Measurements from ENCODE around the gene BIRC2.
A peak's percentile ranks its signal among the peaks of the same experiment; 100 is the strongest.

Gene BIRC2
- total RNA-seq = 131 to 229 (median 164) reads per million in 4 donors

- DNase-seq = peak; percentile 88 to 96 (median 91)
Observed at GRCh38 chr11:102346748-102347461, at the start of gene BIRC2. TSS of gene BIRC2 (plus strand) at chr11:102347214. CDS start at chr11:102349855, 2,641 bp downstream.

GRCh38 chr11:102300837-102301236, 46.2 kb upstream of the BIRC2 start:
- DNase-seq = peak; percentile 13 to 59 (median 37)

DNA sequence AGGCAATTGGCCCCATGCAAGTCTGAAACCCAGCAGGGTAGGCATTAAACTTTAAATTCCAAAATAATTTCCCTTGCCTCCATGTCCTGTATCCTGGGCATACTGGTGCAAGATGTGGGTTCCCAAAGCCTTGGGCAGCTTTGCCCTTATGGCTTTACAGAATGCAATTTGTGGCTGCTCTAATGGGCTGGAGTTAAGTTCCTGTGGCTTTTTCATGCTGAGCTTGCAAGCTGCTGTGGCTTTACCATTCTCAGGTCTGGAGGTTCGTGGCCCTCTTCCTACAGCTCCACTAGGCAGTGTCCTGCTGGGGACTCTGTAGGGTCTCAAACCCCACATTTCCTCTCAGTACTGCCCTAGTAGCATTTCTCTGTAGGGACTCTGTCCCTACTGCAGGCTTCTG, 44.8 kb upstream of the BIRC2 start:
- DNase-seq = no peak

DNA sequence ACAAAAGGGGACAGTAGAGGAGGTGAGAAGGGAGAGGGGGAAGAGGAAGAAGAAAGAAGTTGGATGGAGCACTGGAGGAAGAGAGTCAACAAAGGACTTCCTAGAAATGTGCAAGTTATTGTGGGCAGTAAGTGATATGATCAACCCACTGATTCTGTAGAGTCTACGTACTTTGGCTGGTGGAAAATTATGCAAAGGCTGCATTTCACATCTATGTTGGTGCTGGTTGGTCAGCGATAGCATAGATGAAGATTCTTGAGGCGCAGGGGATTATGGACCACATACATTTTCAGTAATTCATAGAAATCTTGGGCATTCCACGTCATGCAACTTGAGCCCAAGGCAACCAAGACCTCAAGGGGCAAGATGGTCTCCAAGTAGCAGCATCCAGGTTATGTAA, 42.3 kb upstream of the BIRC2 start:
- peak in 1 of 5 donors; percentile 32 for DNase-seq

GRCh38 chr11:102305352-102306047, 41.5 kb upstream of the BIRC2 start:
- no peak for DNase-seq

DNA sequence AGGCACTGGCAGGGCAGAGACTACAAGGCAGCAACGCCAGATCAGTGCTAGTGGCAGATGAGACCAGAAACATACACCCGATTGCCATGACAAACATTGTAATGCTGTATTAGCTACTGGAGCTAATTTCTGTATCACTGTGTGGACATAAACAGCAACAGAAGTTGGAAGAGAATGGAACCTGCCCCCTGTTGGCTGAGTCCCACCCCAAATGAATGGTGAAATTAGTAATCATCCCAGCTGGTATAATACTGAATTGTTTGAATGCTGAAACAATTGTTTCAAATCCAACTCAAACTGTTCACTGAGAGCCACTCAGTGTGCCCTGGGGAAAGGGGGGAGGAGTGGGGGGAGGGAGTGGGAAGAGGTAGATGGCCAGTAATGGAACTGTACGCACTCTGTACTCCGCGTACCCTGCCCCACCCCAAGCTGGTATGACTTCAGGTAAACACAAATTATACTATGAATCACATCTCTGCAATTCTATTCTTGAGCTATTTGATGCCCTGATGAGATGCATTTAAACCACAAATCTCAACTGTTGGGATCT, 40.9 kb upstream of the BIRC2 start:
- no peak for DNase-seq

DNA sequence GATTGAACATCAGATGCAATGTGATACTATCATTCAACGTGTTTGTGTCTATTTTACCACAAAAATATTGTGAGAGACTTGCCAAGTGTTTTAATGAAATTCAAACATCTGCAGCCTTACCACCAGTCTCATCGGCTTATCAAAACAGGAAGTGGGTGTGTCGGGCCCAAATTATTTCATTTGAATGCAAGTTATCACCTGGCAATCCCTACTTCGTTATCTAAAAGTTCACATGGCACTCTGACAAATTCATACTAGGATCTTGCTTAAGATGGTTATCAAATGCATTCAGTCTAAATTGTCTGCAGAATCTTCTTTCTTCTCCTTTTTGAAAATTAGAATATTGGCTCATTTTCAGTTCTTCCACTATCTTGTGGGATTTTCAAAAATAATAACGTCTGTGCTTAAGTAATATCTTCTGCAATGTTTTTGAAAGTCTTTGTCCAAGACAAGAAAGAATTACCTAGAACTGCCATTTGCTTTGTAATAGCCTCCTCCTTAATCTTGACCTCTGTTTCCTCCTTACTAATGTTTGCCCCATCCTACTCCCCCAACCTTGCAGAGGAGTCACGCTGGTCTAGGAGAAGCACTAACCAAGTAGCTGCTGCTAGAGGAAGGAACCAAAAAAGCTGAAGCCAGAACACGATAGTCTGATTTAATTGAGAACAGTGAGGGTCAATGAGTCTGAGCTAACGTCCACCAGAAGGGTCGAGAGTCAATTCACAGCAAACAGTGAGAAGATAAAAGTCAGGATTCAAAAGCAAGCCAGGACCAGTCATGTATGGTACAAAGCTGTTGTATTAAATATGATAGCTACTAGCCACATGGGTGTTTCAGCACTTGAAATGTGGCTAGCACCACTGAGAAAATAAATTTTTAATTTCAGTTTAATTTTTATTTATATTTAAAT, 39.9 kb upstream of the BIRC2 start:
- DNase-seq = peak in 4 of 5 donors; percentile 32 to 53 (median 33)

GRCh38 chr11:102307727-102308038, 39.3 kb upstream of the BIRC2 start:
- no peak for DNase-seq

- no peak for DNase-seq
Observed at GRCh38 chr11:102309621-102310541, 37.1 kb upstream of the BIRC2 start.

DNA sequence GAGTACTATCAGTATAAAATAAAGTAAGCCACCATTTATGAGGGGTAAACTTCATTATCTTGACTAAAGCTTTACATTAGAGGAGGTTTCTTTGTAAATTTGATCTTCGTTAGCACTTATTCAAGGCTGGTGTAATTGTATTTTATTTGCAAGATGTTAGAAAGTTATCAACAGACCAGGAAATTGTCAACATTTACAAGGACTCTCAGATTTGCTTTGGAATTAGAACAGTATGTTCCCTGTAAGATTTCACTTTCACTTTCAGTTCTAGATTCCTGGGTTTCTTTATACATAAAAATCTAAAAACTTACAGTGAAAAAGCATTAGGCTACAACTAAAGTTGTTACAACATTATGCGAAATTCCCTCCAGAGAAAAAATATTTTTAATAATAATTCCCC, 34.3 kb upstream of the BIRC2 start:
- no peak for DNase-seq

GRCh38 chr11:102313238-102313940, 33.6 kb upstream of the BIRC2 start:
- peak in 1 of 5 donors; percentile 30 for DNase-seq

- DNase-seq = no peak
Observed at GRCh38 chr11:102314784-102315183, 32.2 kb upstream of the BIRC2 start.

DNA sequence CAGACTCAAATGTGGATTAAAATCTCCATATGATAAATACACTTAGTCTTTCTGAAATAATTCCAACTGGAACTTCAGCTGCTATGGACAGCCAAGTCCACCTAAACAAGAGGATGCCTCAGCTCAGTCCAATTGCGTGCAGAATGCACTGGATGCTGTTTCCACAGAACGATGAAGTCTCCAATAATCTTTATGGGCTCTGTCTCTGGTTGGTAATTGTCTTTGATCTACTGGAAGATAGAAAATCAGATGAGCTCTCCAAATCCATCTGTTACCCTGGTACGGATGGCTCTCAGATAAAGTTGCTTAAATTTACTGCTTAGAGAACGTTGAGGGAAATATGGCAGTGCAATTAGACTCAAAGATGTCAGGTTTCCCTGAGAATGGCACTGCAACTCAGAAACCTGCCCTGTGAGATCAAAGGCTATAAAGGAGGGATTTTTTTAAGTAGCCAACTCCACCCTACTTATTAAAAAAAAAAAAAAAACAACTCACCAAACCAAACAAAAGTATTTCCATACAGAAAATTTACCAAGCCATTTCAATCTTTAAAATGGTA, 30.6 kb upstream of the BIRC2 start:
- DNase-seq = peak in 1 of 5 donors; percentile 43

DNA sequence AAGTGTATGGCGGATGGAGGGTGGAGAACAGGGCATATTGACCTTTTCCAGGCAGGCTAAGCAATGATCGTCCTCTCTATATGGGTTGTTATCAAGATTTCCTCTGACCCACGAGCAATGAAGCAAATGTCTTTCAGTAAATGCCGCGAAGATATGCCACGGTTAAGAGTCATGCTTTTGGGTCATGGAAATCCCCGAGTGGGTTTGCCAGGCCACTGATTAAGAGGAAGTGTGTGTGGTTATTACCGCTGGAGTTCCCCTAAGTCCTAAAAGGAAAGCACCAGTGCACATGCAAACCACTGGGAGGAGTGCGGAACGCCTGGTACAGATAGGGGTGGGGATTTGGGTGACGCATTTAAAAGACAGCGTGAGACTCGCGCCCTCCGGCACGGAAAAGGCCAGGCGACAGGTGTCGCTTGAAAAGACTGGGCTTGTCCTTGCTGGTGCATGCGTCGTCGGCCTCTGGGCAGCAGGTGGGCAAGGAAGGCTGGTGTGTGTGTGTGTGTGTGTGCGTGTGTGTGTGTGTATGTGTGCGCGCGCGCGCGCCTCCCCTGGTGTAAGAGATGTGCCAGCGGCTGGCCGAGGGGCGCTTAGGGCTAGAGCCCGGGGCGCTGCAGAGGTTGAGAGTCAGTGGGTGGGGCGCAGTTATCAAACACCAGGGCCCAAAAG, 29.8 kb upstream of the BIRC2 start, which contains the start of gene BIRC3:
Gene BIRC3 (plus strand): TSS at position 386 of the 669 bp plus-strand sequence. CDS start 7,026 bp downstream, outside the sequence.
- DNase-seq = peak; percentile 85 to 98 (median 92)

DNA sequence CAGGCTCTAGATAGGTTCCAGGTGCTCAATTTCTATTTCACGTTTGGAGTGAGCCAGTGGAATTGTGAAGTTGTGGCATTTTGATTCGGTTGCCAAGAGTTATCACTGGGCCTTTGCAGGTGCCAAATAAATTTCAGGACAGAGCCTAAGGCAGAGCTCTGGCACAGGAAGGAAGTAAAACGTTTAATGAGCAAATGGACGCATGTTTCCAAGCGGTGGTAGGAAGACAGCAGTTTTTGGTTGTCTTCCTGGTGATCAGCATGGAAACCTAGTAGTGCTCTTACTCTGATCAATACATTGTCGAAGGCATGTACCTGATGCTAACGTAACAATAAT, 29.3 kb upstream of the BIRC2 start:
- DNase-seq = no peak

- peak; percentile 27 to 75 (median 43) for DNase-seq
Observed at GRCh38 chr11:102318469-102318868, 28.5 kb upstream of the BIRC2 start.

GRCh38 chr11:102319544-102319943, 27.5 kb upstream of the BIRC2 start:
- DNase-seq = no peak

DNA sequence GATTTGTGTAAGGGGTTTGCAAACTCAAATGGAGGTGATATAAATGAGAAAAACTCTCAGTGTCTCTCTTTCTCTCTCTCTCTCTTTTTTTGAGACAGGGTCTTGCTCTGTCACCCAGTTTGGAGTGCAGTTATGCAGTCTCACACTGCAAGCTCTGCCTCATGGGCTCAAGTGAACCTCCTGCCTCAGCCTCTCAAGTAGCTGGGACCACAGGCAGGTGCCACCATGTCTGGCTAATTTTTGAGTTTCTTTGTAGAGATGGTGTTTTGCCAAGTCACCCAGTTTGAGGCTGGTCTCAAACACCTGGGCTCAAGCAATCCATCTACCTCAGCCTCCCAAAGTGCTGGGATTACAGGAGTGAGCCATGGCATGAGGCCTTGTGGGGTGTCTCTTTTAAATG, 26.8 kb upstream of the BIRC2 start:
- no peak for DNase-seq

GRCh38 chr11:102320679-102321078, 26.3 kb upstream of the BIRC2 start:
- no peak for DNase-seq

DNA sequence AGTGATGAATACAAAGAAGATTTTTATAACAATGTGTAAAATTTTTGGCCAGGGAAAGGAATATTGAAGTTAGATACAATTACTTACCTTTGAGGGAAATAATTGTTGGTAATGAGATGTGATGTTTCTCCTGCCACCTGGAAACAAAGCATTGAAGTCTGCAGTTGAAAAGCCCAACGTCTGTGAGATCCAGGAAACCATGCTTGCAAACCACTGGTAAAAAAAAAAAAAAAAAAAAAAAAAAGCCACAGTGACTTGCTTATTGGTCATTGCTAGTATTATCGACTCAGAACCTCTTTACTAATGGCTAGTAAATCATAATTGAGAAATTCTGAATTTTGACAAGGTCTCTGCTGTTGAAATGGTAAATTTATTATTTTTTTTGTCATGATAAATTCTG, 24.5 kb upstream of the BIRC2 start:
- peak in 1 of 5 donors; percentile 51 for DNase-seq
